Neural progenitor cell (in vitro differentiated cells): ENCODE results near the gene ARHGAP26.

Source experiments
- EZH2 ChIP-seq: fragments of 200-600 bp; sonication (generic); IDR thresholded peaks from 2 replicates; pipeline ENCODE4 v1.6.1; 2017; ENCODE audit warnings: antibody characterized with exemption, mild to moderate bottlenecking, moderate library complexity
- EZH2phosphoT487 ChIP-seq: fragments of 200-600 bp; sonication (generic); IDR thresholded peaks from 2 replicates; pipeline ENCODE4 v1.6.1; 2017; ENCODE audit warnings: antibody characterized with exemption

GRCh38 chr5:142910128-142910527 is 140.0 kb downstream of the ARHGAP26 start:
- TF ChIP-seq EZH2, result no peak
- TF ChIP-seq EZH2phosphoT487, result no peak
